HG03135 (cell line): ENCODE results near the gene ATPAF1.
"Not testable (repeated sequence)": the region's sequence is repeated elsewhere in the genome, so short reads cannot be mapped to it uniquely, and the experiment has no call there.

ENCODE experiments used
- ATAC-seq: cut with Tn5 transposase; IDR thresholded peaks from one replicate; pipeline ENCODE4 v1.9.1; 2021; ENCODE audit warnings: mild to moderate bottlenecking, moderate library complexity; ENCODE audit not compliant: unreplicated experiment

Gene ATPAF1, protein sequence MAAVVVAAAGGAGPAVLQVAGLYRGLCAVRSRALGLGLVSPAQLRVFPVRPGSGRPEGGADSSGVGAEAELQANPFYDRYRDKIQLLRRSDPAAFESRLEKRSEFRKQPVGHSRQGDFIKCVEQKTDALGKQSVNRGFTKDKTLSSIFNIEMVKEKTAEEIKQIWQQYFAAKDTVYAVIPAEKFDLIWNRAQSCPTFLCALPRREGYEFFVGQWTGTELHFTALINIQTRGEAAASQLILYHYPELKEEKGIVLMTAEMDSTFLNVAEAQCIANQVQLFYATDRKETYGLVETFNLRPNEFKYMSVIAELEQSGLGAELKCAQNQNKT

DNA sequence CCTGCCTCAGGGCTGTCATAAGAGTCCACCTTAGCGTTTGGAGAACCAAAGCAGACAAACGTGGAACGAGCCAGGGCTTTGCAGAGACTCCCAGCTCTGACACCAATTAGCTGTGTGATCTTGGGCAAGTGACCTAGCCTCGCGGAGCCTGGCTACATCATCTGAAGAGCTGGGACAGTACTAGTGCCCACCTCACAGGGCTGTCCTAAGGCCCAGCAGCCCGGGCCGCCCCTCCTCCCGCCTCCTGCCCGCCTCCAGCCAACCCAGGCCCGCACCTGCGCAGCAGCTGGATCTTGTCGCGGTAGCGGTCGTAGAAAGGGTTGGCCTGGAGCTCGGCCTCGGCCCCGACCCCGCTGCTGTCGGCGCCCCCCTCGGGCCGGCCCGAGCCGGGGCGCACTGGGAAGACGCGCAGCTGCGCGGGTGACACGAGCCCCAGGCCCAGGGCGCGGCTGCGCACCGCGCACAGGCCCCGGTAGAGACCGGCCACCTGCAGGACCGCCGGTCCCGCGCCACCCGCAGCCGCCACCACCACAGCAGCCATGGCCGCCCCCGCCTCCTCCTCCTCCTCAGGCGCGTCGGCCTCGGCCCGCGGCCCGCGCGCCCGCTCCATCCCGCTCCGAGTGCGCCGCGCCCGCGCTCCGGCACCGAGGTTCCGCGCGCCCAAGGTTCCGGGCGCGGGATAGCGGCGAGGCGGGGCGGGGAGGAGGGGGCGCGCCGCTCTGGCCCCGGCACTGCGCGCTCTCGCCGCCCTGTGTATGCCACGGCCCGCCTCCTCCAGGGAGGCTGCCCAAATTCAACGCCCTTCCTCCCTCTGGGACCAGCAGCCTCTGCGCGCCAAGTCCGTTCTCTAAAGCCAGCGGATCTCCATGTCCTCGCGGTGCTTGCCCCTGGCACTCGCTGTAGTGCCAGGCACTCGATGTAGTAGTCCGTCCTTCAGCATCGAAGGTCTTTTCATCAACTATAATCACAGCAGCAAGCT lies at the start of gene ATPAF1:
ATPAF1 (minus strand) TSS at position 583 of the 979 bp plus-strand sequence; CDS start at position 541, 42 bp downstream.
- peak; percentile 72 for ATAC-seq

DNA sequence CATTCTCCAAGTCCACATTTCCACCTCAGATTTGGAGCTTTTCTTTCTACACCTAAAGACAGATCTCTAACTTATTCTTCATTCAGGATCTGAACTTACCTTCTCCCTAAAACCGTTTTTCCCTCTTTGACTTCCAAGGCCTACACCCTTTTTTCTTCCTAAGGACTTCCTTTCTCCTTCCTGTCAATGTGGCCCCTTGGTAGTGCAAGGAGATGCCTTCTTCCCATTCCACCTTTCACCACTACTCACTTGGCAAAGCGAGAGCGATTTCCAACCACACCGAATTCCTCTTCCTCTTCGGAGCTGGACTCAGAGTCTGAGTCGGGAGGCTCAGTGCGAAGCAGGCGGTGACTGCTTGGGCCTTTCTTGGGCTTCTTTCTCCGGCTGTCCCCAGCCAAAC lies 49.5 kb upstream of the ATPAF1 start:
- no peak for ATAC-seq

DNA sequence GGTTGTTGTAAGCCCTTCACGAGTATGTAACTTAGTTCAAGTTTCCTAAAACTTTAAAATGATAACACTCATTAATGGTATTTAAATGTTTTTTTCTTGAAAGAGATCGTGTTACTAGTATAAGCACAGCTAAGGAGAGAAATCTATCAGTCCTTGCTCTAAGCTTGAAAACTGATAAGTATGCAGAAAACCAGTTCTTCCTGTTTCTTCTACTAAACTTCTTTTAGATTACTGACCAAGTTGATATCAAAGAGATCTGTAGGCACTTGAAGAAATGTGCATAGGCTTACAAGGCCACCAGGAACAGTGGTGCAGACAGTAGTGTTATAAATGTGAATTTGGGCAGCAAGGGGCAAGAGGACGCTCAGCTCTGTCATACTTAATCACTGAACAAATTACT lies 46.8 kb upstream of the ATPAF1 start:
- ATAC-seq = no peak

DNA sequence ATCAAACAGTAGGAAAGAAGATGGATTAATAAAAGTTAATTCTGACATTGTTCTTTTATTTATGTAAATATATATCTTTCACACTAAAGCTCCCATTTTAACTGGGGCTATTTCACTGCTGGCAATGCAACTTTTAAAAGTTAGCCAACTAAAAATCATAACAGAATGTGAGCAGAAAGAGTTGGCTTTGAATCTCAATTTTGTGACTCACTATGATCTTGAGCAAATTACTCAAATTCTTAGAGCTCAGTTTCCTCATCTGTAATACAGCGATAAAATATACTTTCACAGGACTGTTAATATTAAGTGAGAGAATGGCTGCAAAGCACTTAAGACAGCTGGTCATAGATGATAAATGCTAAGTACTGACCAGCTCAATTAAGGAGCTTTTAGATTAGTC lies 40.0 kb upstream of the ATPAF1 start:
- no peak for ATAC-seq

DNA sequence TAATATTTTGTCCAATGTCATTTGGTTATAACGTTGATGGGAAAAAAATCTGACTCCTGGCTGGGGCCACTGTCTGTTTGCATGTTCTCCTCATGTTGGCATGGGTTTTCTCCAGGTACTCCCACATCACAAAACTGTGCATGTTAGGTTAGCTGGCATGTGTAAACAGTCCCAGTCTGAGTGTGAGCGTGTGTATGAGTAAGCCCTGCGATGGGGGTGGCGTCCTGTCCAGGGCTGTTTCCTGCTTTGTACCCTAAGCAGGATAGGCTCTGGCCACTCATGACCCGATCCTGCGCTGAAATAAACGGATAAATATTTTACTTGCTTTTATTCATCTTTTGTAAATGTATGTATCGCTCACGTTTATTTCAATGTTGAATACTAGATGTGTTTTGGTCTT lies 37.2 kb upstream of the ATPAF1 start:
- no peak for ATAC-seq

DNA sequence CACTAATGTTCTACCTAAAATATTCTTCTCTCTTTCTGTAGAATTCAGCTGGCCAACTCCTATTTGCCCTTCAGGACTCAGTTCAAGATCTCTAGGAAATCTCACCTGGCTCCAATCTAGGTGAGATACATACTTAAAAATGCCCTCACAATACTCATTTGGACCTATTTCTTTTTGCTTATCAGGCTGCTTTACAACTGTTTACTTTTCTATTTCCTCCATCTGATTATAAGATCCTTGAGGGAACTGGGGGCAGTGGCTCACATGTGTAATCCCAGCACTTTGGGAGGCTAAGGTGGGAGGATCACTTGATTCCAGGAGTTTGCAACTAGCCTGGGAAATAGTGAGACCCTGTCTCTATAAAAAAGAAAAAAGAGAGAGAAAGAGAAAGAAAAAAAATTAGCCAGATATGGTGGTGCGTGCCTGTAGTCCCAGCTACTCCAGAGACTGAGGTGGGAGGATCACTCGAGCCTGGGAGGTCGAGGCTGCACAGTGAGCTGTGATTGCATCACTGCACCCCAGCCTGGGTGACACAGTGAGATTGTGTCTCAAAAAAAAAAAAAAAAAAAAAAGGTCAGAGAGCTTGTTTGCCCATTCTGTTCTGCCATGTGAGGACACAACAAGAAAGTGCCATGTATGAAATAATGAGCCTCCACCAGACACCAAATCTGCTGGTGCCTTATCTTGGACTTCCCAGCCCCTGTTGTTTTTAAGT lies 35.9 kb upstream of the ATPAF1 start:
- no peak for ATAC-seq

DNA sequence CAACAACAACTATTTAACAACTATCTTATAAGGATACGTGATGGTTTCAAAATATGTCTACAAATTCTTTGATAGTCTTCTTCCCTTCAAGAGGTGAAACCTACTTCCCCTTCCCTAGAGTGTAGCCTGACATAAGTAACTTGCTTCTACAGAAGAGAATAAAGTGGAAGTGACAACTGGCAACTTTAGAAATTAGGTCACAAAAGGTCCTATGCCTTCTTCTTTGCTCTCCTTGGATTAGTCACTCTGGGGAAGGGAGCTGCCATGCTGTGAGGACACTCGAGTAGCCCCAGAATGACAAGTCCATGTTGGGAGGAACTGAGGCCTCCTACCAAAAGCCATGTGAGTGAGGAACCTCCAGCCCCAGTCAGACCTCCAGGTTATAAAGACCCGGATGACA lies 31.5 kb upstream of the ATPAF1 start:
- ATAC-seq = no peak

DNA sequence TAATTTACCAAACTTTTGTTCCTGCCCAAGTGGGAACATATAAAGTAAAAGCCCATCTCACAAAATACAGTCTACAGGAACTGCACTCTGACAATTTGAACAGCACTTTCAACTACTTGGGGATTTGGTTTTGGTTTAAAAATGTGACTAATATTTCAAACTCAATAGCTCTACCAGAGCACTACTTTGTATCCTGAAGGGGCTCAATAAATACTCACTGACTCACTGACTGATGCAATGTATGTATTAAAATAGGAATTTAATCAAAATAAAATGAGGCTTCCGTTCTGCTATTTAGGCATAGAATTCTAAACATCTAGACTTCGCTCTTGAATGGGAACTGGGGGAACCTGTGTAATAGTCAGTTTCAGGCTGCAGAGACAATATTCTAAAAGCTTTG lies 28.9 kb upstream of the ATPAF1 start:
- ATAC-seq = no peak

DNA sequence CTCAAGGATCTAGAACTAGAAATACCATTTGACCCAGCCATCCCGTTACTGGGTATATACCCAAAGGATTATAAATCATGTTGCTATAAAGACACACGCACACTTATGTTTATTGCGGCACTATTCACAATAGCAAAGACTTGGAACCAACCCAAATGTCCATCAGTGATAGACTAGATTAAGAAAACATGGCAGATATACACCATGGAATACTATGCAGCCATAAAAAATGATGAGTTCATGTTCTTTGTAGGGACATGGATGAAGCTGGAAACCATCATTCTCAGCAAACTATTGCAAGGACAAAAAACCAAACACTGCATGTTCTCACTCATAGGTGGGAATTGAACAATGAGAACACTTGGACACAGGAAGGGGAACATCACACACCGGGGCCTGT lies 26.5 kb upstream of the ATPAF1 start:
- ATAC-seq = not testable (repeated sequence)

DNA sequence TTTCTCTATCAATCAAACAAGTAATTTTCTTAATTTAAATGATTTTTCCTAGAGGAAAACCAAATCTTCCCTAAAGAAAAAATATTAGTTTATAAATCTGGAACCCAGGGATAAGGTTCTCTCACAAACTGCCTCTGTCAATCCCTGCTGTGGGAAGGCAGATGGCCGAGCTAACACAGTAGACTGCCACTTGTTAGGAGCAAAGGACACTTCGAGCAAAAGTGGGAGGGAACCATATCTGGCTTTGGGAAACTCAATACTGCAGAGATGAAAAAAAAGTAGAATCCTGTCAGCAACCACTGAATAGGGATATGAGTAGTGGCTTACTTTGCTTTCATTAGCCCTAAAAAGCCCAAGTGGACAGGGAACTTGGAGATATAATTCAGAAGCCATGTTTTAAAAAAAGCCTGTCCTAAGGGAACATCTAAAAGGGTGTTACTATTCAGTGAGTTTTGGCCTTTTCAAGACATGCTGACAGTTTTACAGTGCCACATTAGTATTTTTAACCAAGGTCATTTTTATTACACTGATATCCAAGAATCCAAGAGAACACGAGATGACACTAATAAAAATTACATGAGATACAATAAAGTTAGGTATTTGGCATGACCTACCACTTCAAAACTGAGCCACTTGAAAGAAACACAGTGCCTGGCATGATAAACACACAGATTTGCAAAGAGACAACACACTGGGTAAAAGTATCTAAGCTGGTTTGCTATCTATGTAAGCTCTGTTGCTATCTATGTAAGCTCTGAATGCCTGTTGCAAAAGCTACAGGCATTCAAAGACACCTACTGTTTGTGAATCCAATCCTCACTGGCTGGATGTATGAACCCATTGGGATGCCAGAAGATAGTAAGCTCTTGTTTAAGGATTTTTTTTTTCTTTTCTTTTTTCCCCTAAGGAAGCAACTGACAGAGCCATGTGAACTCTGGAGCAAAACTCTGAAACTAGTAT lies 24.9 kb upstream of the ATPAF1 start:
- ATAC-seq = no peak

DNA sequence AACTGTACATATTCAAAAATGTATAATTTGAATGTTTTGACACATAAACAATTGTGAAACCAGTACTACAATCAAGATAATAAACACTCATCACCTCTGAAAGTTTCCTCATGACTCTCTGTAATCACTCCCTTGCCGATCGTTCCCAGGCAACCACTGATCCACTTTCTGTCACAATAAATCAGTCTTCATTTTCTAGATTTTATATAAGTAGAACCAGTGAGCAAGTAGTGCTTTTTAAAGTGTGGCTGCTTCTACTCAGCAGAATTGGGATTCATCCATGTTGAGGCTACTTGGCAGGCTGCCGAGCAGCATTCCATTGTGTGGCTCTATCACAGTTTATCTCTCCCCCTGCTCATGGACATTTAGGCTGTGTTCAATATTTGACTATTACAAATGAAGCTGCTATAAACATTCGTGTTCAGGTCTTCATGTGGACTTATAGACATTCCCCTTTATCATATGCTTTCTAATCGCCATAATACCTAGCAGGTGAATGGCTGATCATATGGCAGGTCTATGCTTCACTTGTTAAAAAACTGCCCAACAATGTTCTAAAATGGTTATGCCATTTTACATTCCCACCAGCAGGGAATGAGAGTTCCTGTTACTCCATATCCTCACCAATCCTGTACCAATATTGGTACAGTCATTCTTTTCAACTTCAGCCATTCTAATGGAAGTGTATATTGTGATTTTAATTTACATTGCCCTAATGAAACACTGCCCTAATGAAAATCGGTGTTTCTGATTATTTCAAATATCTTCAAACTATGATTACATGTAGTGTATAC lies 24.0 kb upstream of the ATPAF1 start:
- no peak for ATAC-seq

DNA sequence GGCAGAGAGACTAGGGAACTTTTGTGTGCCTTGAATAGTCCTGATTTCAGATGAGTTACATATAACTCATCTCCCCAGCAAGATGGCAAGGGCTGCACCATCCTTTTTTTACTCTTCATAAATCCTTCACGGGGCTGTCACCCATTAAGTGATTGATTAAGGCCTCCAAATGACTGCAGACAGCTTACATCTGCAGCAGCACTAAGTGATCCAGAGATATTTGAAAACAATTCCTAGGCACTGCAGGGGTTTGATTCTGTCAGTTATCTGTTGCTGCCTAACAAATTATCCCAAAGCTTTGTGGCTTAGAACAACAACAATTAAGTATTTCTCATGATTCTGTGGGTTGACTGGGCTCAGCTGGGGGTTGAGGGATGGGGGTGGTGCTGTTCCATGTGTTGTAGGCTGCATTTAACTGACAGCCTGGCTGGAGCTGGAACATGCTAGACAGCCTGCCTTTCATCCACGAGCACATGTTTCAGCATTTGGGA lies 22.8 kb upstream of the ATPAF1 start:
- ATAC-seq = no peak

DNA sequence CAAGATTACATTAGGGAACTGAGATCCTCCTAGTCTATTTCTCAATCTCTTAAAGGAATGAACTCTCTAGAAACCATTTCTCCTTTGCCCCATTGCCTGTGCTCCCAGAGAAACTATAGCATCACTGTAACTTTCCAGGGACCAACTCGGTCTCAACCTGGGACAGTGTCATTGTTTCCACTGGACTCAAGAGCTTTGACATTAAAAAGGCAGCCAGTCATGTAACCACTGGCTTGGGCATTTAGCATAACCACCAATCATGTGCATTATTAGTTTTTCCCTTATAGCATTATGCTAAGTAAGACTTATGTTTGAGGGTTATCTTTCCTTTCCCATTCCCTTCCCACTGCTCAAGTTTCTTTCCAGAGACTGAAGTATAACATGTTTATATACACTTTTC lies 21.7 kb upstream of the ATPAF1 start:
- no peak for ATAC-seq

DNA sequence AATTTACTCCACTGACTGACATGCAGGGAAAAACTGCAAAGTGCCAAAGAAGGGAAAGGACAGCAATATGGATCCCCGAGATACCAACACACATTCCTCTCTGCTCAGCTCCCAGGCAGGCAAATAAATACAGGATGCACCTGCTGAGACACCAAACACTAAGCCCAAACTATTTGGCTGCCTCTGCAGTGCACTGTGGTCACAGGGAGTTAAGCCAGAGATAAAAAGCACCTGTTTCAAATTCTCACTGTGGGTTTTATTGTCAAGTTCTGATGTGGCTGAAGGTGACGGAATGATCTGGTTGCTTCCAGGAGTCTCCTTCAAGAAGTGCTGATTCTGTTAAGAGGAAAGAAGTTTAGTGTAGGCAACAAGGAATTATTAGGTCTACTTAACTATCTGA lies 21.2 kb upstream of the ATPAF1 start:
- no peak for ATAC-seq

DNA sequence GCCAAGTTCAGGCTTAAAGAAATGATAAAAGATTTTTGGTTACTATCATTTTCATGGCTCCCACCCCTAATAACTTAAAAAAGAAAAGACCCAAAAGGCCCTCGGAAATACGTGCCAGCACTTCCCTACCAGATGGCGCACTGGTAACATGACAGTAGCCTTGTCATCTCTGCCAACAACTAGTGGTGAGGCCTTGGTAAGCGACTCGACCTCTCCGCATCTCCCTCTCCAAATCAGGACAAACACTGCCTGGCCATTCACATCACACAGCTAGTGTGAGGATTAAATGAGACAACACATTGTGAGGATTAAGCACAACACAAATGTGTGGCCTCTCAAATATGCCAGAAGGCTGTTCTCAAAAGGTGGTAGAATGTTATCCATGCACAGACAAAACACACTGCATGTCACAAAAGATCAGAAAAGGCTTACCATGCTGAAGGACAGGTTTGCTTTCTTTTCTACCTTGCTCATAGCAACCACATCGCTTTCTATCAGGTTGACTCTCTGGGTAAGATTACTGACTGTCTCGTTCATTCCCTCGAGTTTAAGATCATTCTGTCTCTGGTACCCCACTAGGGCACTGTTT lies 19.9 kb upstream of the ATPAF1 start:
- ATAC-seq = no peak

DNA sequence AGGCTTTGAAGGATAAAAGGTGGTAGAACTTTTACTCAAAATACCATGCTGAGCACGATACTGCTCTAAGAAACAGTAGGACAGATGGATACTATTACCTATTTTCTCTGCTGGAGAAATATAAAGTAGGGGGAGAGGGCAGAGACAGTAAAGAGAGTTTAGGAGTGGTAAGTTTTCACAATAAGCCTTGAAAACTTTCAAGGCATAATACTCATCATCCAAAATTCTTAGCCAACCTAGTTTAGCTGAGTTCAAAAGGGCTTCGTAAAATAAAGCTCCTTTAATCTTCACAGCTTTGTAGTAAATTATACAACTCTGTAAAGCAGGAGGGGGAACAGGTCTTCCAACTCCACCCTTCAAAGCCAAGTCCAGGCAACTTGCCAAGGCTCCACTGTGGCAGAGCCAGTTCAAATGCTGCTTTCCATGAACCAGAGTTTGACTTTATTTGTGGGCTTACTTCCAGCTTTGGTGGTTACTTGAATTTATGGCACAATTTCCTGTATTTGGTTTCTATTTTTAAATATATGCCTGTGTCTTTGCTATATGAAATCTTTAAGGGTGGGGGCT lies 19.0 kb upstream of the ATPAF1 start:
- ATAC-seq = no peak

DNA sequence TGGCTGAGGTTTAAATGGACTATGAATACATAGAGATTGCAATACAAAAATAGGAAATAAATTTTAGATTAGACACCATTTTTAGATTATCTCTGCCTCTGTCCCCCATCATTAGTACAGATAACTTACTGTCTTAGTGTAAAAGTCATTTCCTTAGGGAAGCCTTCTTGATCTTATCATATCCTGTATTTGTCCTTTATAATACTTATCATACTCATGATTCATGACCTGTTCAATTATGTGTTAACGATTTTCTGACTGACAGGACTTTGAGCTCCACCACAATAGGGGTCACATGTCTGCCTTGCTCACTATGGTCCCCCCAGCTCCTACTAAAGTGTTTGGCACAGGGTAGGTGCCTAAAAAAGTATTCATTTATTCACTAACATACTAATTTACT lies 18.1 kb upstream of the ATPAF1 start:
- ATAC-seq = no peak

DNA sequence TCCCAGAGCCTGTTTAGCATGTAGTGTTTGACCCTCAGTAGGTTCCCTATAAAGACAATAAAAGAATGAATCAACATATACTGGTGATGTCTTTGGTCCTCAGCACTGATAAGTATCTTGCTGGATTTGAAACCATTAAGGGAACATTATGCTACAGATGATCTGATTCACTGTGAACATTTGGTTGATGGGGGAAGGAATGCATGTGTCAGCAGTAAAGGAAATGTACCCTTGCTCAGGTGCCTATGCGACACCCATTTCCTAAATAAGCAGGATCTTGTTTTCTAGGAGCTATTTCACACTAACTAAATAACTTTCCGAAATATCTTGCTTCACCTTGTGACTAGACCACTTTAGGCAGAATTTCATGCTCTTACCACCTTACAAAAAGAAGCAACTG lies 16.5 kb upstream of the ATPAF1 start:
- no peak for ATAC-seq

DNA sequence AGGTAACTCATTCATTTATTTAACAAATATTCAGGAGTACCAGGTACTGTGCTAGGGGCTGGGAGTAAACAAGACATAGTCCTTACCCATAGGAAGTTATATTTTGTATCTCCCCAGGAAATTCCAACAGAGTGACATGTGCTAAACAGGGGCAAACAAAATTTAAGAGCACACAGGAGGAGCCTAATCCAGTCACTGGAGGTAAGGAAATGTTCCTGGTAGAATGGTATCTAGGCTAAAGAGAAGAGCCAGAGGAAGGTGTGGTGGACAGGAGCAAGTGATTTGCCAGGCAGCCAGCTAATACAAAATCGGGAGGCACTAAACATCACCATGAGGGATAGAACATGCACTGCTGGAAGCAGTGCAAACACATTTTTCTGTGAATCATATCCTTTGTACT lies 13.9 kb upstream of the ATPAF1 start:
- no peak for ATAC-seq
